HepG2 (cell line): ENCODE measurements around the gene MCC. TPM values are rescaled to one million over a fixed set of nuclear protein-coding genes. Genes with fewer than 3 reads are reported as not detected.
A peak's percentile ranks its signal among the peaks of the same experiment; 100 is the strongest.

ENCODE experiments used
- ATAC-seq: fragments of 200-7000 bp; cut with Tn5 transposase; 3 replicates; pipeline ENCODE4 v1.9.1; 2020; ENCODE audit warnings: mild to moderate bottlenecking, moderate library complexity
- BruUV-seq: library from RNA; stranded (reverse); fragments of 400-500 nt; replicated peaks from 2 replicates; lab custom pipeline; 2021; lab: Mats Ljungman, UMichigan
- CTCF ChIA-PET: fragments of 300-600 bp; formaldehyde crosslinking; extraction: SDS; loops from one replicate; lab custom pipeline; 2021; ENCODE audit warnings: low total read pairs, inconsistent platforms, low intra/inter-chr PET ratio; lab: Yijun Ruan, JAX
- POLR2A ChIA-PET: fragments of 350-600 bp; sonication (Branson Sonifier 250); formaldehyde crosslinking; loops from one replicate; lab custom pipeline; 2020; ENCODE audit warnings: antibody characterized with exemption, inconsistent platforms; lab: Yijun Ruan, JAX
- DNase-seq: peaks from one replicate; pipeline ENCODE4 v3.0.0-alpha.2; 2015; ENCODE audit warnings: low spot score
- FAIRE-seq: peaks from 3 replicates; lab custom pipeline; 2011; peaks lifted over from hg19 to GRCh38; lab: Jason Lieb, UNC
- H2AFZ ChIP-seq: one replicate; pipeline ENCODE4 v1.6.1; 2011; ENCODE audit warnings: low read length, inconsistent platforms
- H3K27ac ChIP-seq: fragments of 300-600 bp; 3 replicates; pipeline ENCODE4 v1.8.0; 2011; ENCODE audit warnings: mixed run types, mild to moderate bottlenecking, mixed read lengths, low read length, inconsistent platforms; ENCODE audit not compliant: insufficient read depth; ENCODE audit errors: extremely low read length
- H3K27me3 ChIP-seq, 2 experiments: fragments of 200-600 bp in 1 of 2; 2 replicates in 1 of 2; 3 replicates in 1 of 2; pipeline versions ENCODE4 v1.6.0 to v1.8.0; 2011; ENCODE audit warnings: low read length in 2 of 2, mild to moderate bottlenecking in 2 of 2, moderate library complexity in 2 of 2, inconsistent platforms in 1 of 2; ENCODE audit not compliant: insufficient read depth in 2 of 2, control insufficient read depth in 1 of 2
- H3K36me3 ChIP-seq, 2 experiments: fragments of 200-600 bp in 1 of 2; replicated peaks in 1 of 2; 2 replicates in 1 of 2; 3 replicates in 1 of 2; pipeline versions ENCODE4 v1.5.1 to v1.8.0; 2011; ENCODE audit warnings: low read length in 2 of 2, inconsistent platforms in 1 of 2; ENCODE audit not compliant: insufficient read depth in 2 of 2, control insufficient read depth in 1 of 2
- H3K4me1 ChIP-seq: 2 replicates; pipeline ENCODE4 v1.5.1; 2012; ENCODE audit warnings: low read length, inconsistent platforms; ENCODE audit not compliant: insufficient read depth
- H3K4me2 ChIP-seq: 2 replicates; pipeline ENCODE4 v1.6.0; 2011; ENCODE audit warnings: low read depth, low read length, inconsistent platforms
- H3K4me3 ChIP-seq, 3 experiments: fragments of 200-600 bp in 1 of 3; sonication (generic), shearing (Covaris generic) in 1 of 3; replicated peaks in 1 of 3; 2 replicates each; pipeline ENCODE4 v1.5.1; 2011 to 2016; ENCODE audit warnings: low read length in 3 of 3, inconsistent platforms in 2 of 3, low read depth in 2 of 3, mild to moderate bottlenecking in 2 of 3, control low read depth in 1 of 3, mixed read lengths in 1 of 3; ENCODE audit not compliant: insufficient read depth in 1 of 3
- H3K79me2 ChIP-seq: one replicate; pipeline ENCODE4 v1.6.1; 2011; ENCODE audit warnings: low read length, inconsistent platforms; ENCODE audit not compliant: insufficient read depth
- H3K9ac ChIP-seq: 2 replicates; pipeline ENCODE4 v1.6.0; 2011; ENCODE audit warnings: mild to moderate bottlenecking, low read depth, low read length, inconsistent platforms; ENCODE audit not compliant: insufficient read depth
- H3K9me3 ChIP-seq: 2 replicates; pipeline ENCODE4 v1.5.1; 2012; ENCODE audit warnings: mild to moderate bottlenecking, low read length
- H4K20me1 ChIP-seq: 2 replicates; pipeline ENCODE4 v1.6.0; 2011; ENCODE audit warnings: inconsistent platforms, mild to moderate bottlenecking, low read length, moderate library complexity; ENCODE audit not compliant: insufficient read depth
- FUBP1 ChIP-seq: sonication (generic); formaldehyde crosslinking; IDR thresholded peaks from 2 replicates; pipeline ENCODE4 v1.5.1; 2020; ENCODE audit warnings: missing genetic modification reagents, mild to moderate bottlenecking, borderline replicate concordance
- NCOA2 ChIP-seq: sonication (generic); formaldehyde crosslinking; IDR thresholded peaks from 2 replicates; pipeline ENCODE4 v1.8.0; 2022; ENCODE audit warnings: inconsistent platforms
- NFE2L2 ChIP-seq: fragments of 150-350 bp; IDR thresholded peaks from 2 replicates; pipeline ENCODE4 v1.6.1; 2014; ENCODE audit warnings: low read length
- ZSCAN12 ChIP-seq: sonication (generic); formaldehyde crosslinking; IDR thresholded peaks from 2 replicates; pipeline ENCODE4 v1.9.0; 2021; ENCODE audit warnings: mild to moderate bottlenecking, missing genetic modification reagents
- WGBS: methylation state at CpG from one replicate; pipeline ENCODE4 v1.1.6; 2017; ENCODE audit warnings: low lambda C conversion rate; 5-methylcytosine and 5-hydroxymethylcytosine counted together
- in situ Hi-C: cut with HindIII; loops from 2 replicates; pipeline ENCODE4 v1.10.0; 2017; ENCODE audit warnings: low pct_unique_long_range_greater_than_20kb; ENCODE audit not compliant: extremely low pct_ligation_motif_present
- intact Hi-C: fragments of 100-400 bp; cut with micrococcal nuclease; formaldehyde crosslinking; loops from one replicate; pipeline ENCODE4 v1.10.0; 2022; ENCODE audit not compliant: unreplicated experiment
- polyA plus RNA-seq, 8 experiments: library from polyadenylated mRNA; depleted of rRNA in 3 of 8; stranded (reverse) in 7 of 8; unstranded in 1 of 8; fragments of >200 nt; fragmentation: Illumina TruSeq in 4 of 8; extraction: Trizol in 4 of 8; gene quantifications; 2 replicates each; pipeline versions ENCODE4 v1.2.1 to v1.2.3, GENCODE V29; 2011 to 2016; ENCODE audit warnings: low read depth in 4 of 8, missing spikeins in 1 of 8, mixed read lengths in 1 of 8; ENCODE audit not compliant: insufficient read depth in 1 of 8
- total RNA-seq, 5 experiments: library from RNA; depleted of rRNA; stranded (reverse); fragments of >200 nt; fragmentation: Illumina TruSeq; extraction: Trizol; gene quantifications; 2 replicates each; pipeline ENCODE4 v1.2.3, GENCODE V29; 2016; ENCODE audit warnings: low read depth in 1 of 5

Gene MCC
- total and polyA plus RNA-seq, 2 of the 13 experiments (the other 11 are each of a cell fraction or from before 2014, with no cell fraction given), result 0.55 to 2.4 TPM

GRCh38 chr5:113017881-113018635, 470.2 kb downstream of the MCC start (continued):
- no peak for TF ChIP-seq FUBP1 (CRISPR knock-in tag)
- no peak for TF ChIP-seq ZSCAN12 (CRISPR knock-in tag)
- TF ChIP-seq, all 625 proteins: peak for 1

- no TSS peak for BruUV-seq
- WGBS, result 97% methylated on average over 1 of the region's 1 CpG
Observed at GRCh38 chr5:113005454-113005853, 482.8 kb downstream of the MCC start.

More at GRCh38 chr5:113005454-113005853, 482.8 kb downstream of the MCC start:
- ATAC-seq, result no peak
- Histone ChIP-seq H3K36me3 (peaks cover 10 to 73% of the 10 kb centered on the region in 2 experiments), H3K27me3 (no peaks in the 10 kb centered on the region), H3K79me2 (peaks cover 5% of the 10 kb centered on the region), H3K4me3 (no peak overlapping the region), H3K4me2 (no peak overlapping the region), H2AFZ (no peak overlapping the region), H3K9ac (no peak overlapping the region), H4K20me1 (no peaks in the 10 kb centered on the region), H3K27ac (no peak overlapping the region), H3K9me3 (no peaks in the 10 kb centered on the region), H3K4me1 (peaks cover 20% of the 10 kb centered on the region)
- no peak for DNase-seq
- in situ Hi-C loops (no loop called here), intact Hi-C loops (no loop called here)
- POLR2A ChIA-PET, result no interaction called here
- TF ChIP-seq NCOA2 (CRISPR knock-in tag), result no peak
- peak; percentile 59; the same call in 1 of the 2 replicates for TF ChIP-seq NFE2L2
- FAIRE-seq, result no peak
- CTCF ChIA-PET, result no interaction called here
